Esophagus squamous epithelium (tissue), 5 donors: ENCODE results near the gene PIMREG. TPM values are rescaled to one million over a fixed set of nuclear protein-coding genes. Genes with fewer than 3 reads are reported as not detected.

ENCODE experiments used
- DNase-seq: peaks from one replicate; lab custom pipeline; 2025; lab: John Stamatoyannopoulos, UW
- H3K27ac ChIP-seq, 4 donors: fragments of 200-600 bp; sonication (generic); one replicate each; pipeline ENCODE4 v1.5.1; 2016 to 2019; ENCODE audit warnings: mild to moderate bottlenecking in 1 of 4
- H3K27me3 ChIP-seq, 4 donors: fragments of 200-600 bp; sonication (generic); 1 replicate in 3 of 4; 2 replicates in 1 of 4; pipeline versions ENCODE4 v1.5.1 to v1.6.0; 2017 to 2021; ENCODE audit warnings: antibody characterized with exemption in 1 of 4
- H3K36me3 ChIP-seq, 3 donors: fragments of 200-600 bp; sonication (generic); one replicate each; pipeline ENCODE4 v1.5.1; 2016 to 2019
- H3K4me1 ChIP-seq, 3 donors: fragments of 200-600 bp; sonication (generic); one replicate each; pipeline ENCODE4 v1.5.1; 2017 to 2019
- H3K4me3 ChIP-seq, 4 donors: fragments of 200-600 bp; sonication (generic); 1 replicate in 3 of 4; 2 replicates in 1 of 4; pipeline ENCODE4 v1.5.1; 2016 to 2019; ENCODE audit warnings: mild to moderate bottlenecking in 2 of 4, moderate library complexity in 1 of 4
- H3K9me3 ChIP-seq, 3 donors: fragments of 200-600 bp; sonication (generic); one replicate each; pipeline ENCODE4 v1.5.1; 2016 to 2019
- POLR2A ChIP-seq, 4 donors: fragments of 450-650 bp; IDR thresholded peaks; one replicate each; pipeline ENCODE4 v1.6.1; 2017; ENCODE audit warnings: antibody characterized with exemption in 4 of 4, mild to moderate bottlenecking in 4 of 4, moderate library complexity in 3 of 4
- WGBS, 2 donors: methylation state at CpG; one replicate each; pipeline ENCODE4 v1.1.5; 2018; 5-methylcytosine and 5-hydroxymethylcytosine counted together
- intact Hi-C: fragments of 100-400 bp; cut with DNase I; formaldehyde crosslinking; loops from one replicate; pipeline ENCODE4 v1.15.0; 2022
- total RNA-seq, 4 donors: library from RNA; depleted of rRNA; stranded (reverse); fragments of >200 nt; gene quantifications; one replicate each; pipeline ENCODE4 v1.1.0, GENCODE V29; 2016
- TF ChIP-seq, protein P1 (sequence below), 6 experiments: fragments of 450-650 bp in 4 of 6; fragments of 200-600 bp in 2 of 6; sonication (generic) in 2 of 6; IDR thresholded peaks; one replicate each; pipeline ENCODE4 v1.5.1; 2016 to 2019; ENCODE audit warnings: antibody characterized with exemption in 6 of 6, mild to moderate bottlenecking in 4 of 6, moderate library complexity in 4 of 6
- donor health status: DM: yes; HTN: yes; CAD: no.

PIMREG gene
- total RNA-seq, 4 donors from 2014 or later, result 3.6 to 7.2 (median 5.2) TPM

GRCh38 chr17:6472517-6472916 is 28.3 kb downstream of the PIMREG start:
- peaks cover 18 to 58% (median 31%) of the 10 kb centered on the region in 3 donors for H3K4me1 ChIP-seq
- peaks cover 0 to 71% (median 0%) of the 10 kb centered on the region in 3 donors for H3K36me3 ChIP-seq
- H3K27me3 ChIP-seq, result no peaks in the 10 kb centered on the region
- TF ChIP-seq POLR2A (IDR thresholded peaks at IDR 0.05), result no peak
- TF ChIP-seq, protein P1, sequence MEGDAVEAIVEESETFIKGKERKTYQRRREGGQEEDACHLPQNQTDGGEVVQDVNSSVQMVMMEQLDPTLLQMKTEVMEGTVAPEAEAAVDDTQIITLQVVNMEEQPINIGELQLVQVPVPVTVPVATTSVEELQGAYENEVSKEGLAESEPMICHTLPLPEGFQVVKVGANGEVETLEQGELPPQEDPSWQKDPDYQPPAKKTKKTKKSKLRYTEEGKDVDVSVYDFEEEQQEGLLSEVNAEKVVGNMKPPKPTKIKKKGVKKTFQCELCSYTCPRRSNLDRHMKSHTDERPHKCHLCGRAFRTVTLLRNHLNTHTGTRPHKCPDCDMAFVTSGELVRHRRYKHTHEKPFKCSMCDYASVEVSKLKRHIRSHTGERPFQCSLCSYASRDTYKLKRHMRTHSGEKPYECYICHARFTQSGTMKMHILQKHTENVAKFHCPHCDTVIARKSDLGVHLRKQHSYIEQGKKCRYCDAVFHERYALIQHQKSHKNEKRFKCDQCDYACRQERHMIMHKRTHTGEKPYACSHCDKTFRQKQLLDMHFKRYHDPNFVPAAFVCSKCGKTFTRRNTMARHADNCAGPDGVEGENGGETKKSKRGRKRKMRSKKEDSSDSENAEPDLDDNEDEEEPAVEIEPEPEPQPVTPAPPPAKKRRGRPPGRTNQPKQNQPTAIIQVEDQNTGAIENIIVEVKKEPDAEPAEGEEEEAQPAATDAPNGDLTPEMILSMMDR (IDR thresholded peaks at IDR 0.05), result no peak
- H3K9me3 ChIP-seq, result no peaks in the 10 kb centered on the region
- intact Hi-C loops, result no loop called here
- DNase-seq, result no peak
- WGBS, 2 donors, result 50 to 100% methylated on average over 1 to 2 of the region's 10 CpGs
- no peak overlapping the region for H3K4me3 ChIP-seq
- H3K27ac ChIP-seq, result no peak overlapping the region

GRCh38 chr17:6473128-6473767 is 29.0 kb downstream of the PIMREG start:
- no peak overlapping the region for H3K27ac ChIP-seq
- peaks cover 18 to 64% (median 31%) of the 10 kb centered on the region in 3 donors for H3K4me1 ChIP-seq
- DNase-seq, result no peak
- no peak overlapping the region for H3K4me3 ChIP-seq
- intact Hi-C loops, result no loop called here
- H3K36me3 ChIP-seq, result peaks cover 0 to 71% (median 0%) of the 10 kb centered on the region in 3 donors
- no peaks in the 10 kb centered on the region for H3K9me3 ChIP-seq
- no peak for TF ChIP-seq POLR2A (IDR thresholded peaks at IDR 0.05)
- TF ChIP-seq, protein P1 (IDR thresholded peaks at IDR 0.05), result peak; percentile 91 to 98 (median 92)
- 34 to 41% methylated on average over 9 to 13 of the region's 14 CpGs for WGBS, 2 donors
- H3K27me3 ChIP-seq, result no peaks in the 10 kb centered on the region

DNA sequence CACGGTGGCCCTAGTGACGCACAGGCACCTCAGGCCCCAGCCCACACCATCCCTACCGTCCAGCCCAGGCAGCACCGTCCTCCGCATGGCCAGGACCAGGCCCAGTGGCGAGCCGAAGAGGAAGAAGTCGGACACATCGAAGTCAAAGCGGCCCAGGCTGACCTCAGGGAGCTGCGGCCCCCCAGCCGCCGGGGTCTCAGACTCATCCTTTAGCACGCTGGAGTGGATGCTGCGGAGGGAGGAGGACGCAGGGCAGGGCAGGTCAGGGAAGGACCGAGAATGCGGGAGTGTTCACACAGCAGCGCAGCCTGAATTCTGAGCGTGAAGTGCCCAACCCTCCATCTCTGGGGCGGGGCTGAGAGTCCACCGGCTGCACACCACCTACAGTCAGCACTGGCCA is 30.1 kb downstream of the PIMREG start:
- no peaks in the 10 kb centered on the region for H3K9me3 ChIP-seq
- H3K4me3 ChIP-seq, result no peak overlapping the region
- peaks cover 18 to 70% (median 31%) of the 10 kb centered on the region in 3 donors for H3K4me1 ChIP-seq
- DNase-seq, result no peak
- peak overlapping the region in 3 of 4 donors; percentile 14 to 82 (median 78) for H3K27ac ChIP-seq
- intact Hi-C loops, result no loop called here
- no peaks in the 10 kb centered on the region for H3K27me3 ChIP-seq
- 61 to 72% methylated on average over 6 to 12 of the region's 22 CpGs for WGBS, 2 donors
- TF ChIP-seq POLR2A (IDR thresholded peaks at IDR 0.05), result no peak
- TF ChIP-seq, protein P1 (IDR thresholded peaks at IDR 0.05), result no peak
- H3K36me3 ChIP-seq, result peaks cover 0 to 65% (median 0%) of the 10 kb centered on the region in 3 donors

DNA sequence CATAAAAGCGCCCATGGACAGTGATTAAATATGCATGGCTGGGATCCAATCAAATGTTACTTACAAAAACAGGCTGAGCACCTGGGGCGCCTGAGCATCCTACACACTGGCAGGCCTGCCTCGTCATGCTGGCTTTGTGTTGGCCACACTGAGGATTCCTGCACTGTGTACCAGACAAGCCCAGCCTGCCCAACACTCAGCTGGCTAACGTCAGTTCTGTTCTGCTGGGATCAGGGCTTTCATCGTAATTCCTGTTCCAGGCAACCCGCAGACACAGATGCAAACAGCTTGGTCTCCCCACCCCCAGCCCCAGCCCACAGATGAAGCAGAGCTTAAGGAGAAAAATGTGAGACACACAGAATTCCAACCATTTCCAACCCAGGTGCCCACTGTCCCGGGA is 30.7 kb downstream of the PIMREG start:
- TF ChIP-seq POLR2A (IDR thresholded peaks at IDR 0.05), result no peak
- TF ChIP-seq, protein P1 (IDR thresholded peaks at IDR 0.05), result no peak
- peaks cover 0 to 65% (median 0%) of the 10 kb centered on the region in 3 donors for H3K36me3 ChIP-seq
- DNase-seq, result no peak
- peak overlapping the region; percentile 18 to 82 (median 73) for H3K27ac ChIP-seq
- H3K4me1 ChIP-seq, result peaks cover 18 to 74% (median 31%) of the 10 kb centered on the region in 3 donors
- intact Hi-C loops, result no loop called here
- WGBS, 2 donors, result 40 to 49% methylated on average over 2 to 6 of the region's 7 CpGs
- no peak overlapping the region for H3K4me3 ChIP-seq
- no peaks in the 10 kb centered on the region for H3K27me3 ChIP-seq
- H3K9me3 ChIP-seq, result no peaks in the 10 kb centered on the region

GRCh38 chr17:6475411-6475810 is 31.2 kb downstream of the PIMREG start:
- no peak for DNase-seq
- TF ChIP-seq, protein P1 (IDR thresholded peaks at IDR 0.05), result no peak
- no peak for TF ChIP-seq POLR2A (IDR thresholded peaks at IDR 0.05)
- Histone ChIP-seq H3K4me1 (peaks cover 18 to 74% (median 31%) of the 10 kb centered on the region in 3 donors), H3K4me3 (no peak overlapping the region), H3K9me3 (no peaks in the 10 kb centered on the region), H3K27me3 (no peaks in the 10 kb centered on the region), H3K36me3 (peaks cover 0 to 65% (median 0%) of the 10 kb centered on the region in 3 donors), H3K27ac (peak overlapping the region; percentile 18 to 82 (median 73))
- intact Hi-C loops, result no loop called here
- 20 to 43% methylated on average over 4 of the region's 4 CpGs for WGBS, 2 donors
